NCI-H748 (cell line): ENCODE measurements around the gene VDAC1.
"Not testable (repeated sequence)": the region's sequence is repeated elsewhere in the genome, so short reads cannot be mapped to it uniquely, and the experiment has no call there.

Experiments
- DNase-seq: peaks from one replicate; lab custom pipeline; 2025; ENCODE audit not compliant: unreplicated experiment; lab: John Stamatoyannopoulos, UW

VDAC1 gene

DNA sequence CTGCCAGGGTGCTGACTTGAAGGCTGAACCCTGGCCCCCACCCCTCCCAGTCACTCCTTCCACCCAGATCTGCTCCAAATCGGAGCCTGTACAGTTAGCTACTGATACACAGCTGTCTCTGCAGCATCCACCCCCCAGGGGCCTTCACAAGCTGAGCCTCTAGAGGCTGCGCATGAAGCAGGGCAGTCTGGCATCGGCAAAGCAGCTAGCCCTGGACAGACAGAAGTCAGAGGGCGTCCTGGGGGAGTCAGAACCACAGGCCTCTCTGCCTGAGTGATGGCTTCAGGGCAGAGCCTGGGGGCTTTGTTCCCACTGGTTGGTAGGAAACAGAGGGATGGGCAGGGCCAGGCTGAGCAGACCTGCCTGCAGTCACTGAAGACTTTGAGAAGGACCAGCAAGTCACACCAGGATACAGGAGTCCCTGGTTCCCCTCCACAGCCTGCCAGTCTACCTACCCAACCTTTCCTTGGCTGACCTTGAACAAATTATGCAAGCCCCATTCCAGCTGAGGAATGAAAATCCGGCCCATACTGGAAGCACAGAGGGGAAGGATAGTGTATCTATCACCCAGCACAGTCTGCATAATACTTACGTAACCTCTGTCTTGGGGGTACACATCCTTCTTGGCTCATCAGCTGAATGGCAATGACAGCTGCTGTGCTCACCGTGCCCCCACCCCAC, 8.8 kb downstream of the VDAC1 start:
- DNase-seq: no peak

DNA sequence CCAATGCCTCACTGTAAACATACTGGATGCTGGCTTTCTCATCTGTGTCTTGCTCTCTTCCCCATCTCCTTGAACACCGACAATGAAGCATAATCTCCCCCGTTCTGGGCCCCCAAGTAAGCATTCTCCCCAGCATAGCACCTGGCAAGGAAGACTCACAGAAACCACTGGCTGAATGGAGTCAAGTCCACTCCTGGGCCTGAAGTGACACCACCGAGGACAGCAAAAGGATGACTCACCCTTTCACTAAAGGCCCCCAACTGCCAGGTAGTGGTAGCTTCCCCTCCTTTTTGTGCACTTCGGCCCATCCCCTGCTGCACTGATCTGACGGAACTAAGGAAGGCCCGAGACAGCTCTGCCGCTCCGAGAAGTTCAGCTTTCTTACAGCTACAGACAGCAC, 9.4 kb downstream of the VDAC1 start:
- DNase-seq: no peak

- no peak for DNase-seq
Observed at GRCh38 chr5:133994990-133995333, 9.8 kb downstream of the VDAC1 start.

DNA sequence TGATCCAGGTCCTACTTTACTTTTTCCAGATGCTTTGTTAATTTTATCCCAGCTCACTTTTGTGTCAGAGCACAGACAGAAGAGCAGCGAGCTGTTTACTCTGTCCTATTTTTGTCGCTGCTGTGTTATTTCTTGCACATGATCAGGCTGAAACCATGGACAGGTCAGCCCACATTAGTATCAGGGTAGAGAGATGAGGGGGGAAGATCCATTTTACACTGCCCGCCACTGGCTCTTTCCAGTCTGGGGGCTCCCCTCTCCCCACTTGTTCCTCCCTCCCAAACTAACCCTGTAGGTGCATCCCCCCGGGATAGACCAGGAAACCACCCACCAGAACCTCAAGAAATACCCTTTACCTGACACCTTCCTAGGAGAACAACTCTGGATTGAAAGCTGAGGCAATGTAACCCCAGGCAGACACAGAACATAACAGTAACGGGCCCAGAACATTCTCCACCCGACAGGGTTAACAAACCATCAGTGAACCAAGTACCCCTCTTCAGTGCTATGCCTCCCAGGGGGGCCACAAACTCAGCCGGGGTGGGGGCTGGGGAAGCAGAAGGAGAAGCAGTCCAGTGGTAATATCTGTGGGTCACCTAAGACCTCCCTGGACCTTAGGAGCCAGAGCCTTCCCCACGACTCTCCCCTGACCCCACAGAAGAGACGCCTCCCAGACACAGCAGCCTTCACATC, 10.3 kb downstream of the VDAC1 start:
- no peak for DNase-seq

DNA sequence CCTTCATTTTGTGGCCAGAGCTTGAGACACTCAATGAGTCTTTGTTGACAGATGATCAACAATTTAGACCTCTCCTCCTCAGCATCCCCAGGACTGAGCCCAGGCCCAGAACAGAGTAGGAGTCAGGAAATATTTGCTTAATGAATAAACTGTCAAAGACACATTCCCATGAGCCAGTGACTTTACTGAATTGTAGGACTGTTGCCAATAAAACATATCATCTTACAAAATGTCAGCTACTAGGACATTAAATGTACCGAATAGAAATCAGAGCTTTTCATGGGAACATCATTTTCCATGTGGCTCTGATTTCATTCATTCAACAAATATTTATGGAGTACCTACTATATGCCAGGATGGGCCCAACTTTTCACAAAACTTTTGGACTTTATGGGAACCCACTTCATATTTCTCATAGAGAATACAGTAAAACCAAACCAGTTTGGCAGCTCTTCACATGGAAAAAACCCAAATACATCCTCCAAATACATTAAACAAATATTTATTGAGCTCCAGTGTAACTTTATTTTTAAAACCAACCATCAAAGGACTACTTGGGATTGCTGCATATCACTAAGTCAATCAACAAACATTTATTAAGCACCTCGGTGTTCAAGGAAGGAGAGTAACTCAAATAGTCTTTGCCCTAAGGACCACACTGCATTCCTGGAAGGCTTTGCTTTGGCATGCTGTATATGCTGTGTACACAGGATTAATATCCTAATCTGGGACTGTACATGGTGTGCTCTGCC, 11.4 kb downstream of the VDAC1 start:
- DNase-seq: no peak

DNA sequence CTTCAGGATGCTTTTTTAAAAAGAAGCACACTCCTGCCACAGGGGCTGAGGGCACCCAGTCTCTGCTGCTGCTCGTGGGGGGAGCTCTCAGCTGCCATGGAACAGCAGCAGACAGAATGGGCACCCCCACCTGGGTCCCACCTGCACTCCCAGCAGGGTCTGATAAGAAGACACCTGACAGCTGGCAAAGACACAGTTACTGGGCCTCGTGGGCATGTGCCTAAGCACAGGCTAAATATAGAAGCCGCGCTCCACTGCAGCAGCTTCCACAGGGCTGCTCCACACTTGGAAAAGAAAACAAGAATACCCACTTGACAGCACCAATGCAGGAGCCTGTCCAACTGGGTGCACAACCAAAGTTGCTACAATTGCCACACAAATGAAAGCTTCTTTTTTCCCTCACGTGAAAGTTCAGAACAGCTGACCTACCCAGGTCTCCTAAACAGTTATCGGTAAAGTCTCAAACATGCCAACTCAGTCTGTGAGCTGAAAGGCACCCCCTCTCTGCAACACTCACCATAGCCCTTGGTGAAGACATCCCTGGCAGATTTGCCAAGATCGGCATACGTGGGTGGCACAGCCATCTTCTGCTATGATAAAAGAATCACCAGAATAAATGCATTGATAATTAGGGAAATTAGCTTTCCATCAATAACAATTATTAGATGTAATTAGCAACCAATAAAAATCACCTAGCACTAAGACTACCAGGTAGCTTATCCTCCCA, 12.2 kb downstream of the VDAC1 start:
- DNase-seq: no peak

DNA sequence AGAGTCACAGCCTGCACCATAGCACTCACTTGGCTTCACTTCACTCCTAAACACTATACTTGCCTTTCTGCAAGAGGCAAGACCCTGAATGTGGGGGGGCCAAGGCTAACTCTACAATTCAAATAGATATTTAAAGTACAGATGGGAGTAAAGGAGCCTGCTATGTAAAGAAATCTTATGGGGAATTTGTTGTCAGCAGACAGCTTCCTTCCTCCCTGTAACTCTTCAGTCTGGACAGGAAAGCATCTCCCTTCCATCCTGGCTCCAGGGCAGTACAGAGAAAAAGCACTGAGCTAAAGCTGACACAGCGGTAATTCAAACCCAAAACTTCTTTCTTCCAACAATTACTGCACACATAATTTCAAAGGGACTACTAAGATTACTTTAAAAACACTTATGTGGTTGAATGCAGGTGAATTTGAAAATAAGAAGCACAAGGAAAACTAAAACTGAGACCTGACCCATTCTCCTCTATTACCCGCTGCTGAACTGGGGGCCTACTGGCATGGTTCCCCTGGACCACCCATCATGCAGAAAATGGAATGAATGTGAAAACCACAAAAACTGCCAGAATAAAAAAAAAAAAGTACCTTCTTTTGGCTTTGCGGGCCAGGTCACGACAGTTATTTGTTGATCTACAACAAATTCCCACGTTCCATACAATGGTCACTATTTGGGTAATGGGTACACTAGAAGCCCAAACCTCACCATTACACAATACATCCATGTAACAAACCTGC, 13.4 kb downstream of the VDAC1 start:
- no peak for DNase-seq

- DNase-seq: no peak
Observed at GRCh38 chr5:133990396-133990795, 14.4 kb downstream of the VDAC1 start.

DNA sequence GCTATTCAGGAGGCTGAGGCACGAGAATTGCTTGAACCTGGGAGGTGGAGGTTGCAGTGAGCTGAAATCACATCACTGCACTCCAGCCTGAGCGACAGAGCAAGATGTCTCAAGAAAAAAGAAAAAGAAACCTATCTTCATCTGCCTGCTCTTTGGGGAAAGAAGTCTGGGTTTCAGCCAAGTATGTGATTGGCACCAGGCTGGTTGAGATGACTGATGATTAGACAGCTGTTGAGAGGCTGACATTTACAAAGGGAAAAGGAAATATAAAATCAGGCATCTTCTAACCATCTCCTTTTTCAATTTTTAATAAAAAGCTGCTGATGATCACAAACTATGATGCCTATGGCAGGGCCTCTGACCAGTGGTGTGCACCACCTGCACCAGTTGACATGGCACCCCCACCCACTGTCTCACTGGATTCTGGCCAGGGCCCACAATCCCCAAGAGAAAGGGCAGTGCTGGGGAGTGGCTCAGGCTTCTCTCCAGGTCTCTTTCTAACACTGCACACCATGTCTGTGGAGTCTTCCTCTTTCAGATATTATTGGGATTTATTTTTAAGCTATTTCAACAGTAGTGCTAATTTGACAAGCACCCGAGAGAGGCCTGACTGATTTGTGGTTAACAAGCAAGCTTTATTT, 19.1 kb downstream of the VDAC1 start:
- DNase-seq: no peak

- no peak for DNase-seq
Observed at GRCh38 chr5:133983674-133984073, 21.1 kb downstream of the VDAC1 start.

DNA sequence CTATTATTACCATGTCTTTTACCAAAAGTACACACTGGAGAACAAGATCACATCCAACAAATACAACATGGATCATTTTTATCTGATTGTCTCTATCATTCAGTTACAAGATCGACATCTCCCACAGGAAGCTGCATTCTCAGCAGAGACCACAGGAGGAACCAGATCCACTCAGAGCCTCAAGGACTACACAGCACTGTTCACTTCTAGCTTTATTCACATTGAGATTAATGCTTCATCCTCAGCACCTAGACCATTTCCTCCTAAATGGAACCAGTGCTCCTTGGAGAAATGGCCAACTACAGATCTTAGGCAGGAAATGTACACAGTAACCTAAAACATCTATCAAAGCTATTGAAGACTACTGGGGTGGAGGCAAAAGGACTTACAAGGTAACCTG, 23.1 kb downstream of the VDAC1 start:
- DNase-seq: no peak

- no peak for DNase-seq
Observed at GRCh38 chr5:133980652-133981051, 24.1 kb downstream of the VDAC1 start.

GRCh38 chr5:133978943-133979342, 25.8 kb downstream of the VDAC1 start:
- no peak for DNase-seq

DNA sequence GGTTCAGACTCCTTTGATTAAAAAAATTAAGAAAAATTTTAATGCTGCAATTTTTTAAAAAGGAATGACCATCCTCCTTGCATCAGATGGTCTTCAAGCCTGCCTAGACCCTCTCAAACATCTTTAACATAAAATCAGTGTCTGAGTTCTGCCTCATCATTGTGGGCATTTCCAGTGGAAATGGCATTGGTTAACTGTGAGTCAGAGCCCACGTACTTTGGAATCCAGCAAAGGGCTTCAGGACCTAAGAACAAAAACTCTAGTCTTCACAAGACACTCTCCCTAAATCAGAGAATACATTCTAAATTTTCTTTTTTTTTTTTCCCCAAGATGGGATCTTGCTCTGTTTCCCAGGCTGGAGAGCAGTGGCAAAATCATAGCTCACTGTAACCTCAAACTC, 26.9 kb downstream of the VDAC1 start:
- no peak for DNase-seq

GRCh38 chr5:133977161-133977787, 27.5 kb downstream of the VDAC1 start:
- DNase-seq: no peak

DNA sequence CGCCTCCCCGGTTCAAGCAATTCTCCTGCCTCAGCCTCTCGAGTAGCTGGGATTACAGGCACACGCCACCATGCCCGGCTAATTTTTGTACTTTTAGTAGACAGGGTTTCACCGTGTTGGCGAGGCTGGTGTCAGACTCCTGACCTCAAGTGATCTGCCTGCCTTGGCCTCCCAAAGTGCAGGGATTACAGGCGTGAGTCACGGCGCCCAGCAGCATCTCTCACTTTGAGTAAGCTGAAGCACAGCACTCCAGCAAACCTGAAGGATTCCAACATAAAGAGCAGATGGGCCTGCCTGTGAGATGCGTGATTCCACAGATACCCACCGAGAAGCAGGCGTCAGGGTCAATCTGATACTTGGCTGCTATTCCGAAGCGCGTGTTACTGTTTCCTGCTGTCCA, 29.2 kb downstream of the VDAC1 start:
- DNase-seq: not testable (repeated sequence)

DNA sequence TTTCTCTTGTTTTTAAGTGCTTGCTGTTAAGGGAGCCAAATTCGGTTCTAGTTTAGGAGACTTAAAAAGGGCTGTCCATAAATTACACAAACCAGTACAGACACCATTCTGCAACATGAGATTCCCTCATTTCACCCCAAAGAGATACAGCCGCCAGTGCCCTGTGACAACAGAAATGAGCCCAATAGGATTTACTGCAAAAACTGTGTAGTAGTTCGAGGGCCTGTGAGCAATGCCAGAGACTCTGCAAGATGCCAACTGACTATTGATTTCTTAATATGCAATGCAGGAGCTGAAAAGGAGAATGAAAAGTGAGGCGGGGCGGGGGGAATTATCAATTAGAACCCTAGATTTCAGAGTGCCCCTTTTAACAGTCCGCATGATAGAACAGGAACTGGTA, 30.6 kb downstream of the VDAC1 start:
- no peak for DNase-seq

DNA sequence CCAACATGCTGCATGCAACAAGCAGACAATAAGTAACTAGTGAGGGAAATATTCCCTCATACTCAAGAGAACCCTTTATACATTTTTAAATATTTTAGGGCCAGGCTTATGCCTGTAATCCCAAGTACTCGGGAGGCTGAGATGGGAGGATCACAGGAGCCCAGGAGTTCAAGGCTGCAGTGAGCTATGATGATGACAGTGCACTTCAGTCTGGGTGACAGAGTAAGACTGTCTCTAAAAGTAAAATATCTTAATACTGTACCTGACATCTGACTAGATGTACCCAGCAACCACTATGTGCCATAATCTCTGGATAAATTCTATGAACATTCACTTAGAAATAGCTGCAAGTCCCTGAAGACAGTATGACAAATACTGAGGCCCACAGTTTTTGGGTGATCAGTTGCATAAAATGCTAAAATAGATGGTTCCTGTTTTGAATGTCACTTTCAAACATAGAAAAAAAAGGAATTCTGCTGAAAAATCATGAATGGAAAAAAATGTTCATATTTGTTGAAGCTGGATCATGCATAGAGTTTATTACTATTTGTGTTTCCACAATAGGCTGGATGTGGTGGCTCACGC, 34.4 kb downstream of the VDAC1 start:
- DNase-seq: no peak

GRCh38 chr5:133969654-133970324, 35.0 kb downstream of the VDAC1 start:
- DNase-seq: no peak
